ENCODE data around the gene GPR52. TPM values are rescaled to one million over a fixed set of nuclear protein-coding genes. Genes with fewer than 3 reads are reported as not detected.

The GPR52 gene
- total RNA-seq, 2 donors from 2014 or later: 0.98 to 1.1 TPM

DNA sequence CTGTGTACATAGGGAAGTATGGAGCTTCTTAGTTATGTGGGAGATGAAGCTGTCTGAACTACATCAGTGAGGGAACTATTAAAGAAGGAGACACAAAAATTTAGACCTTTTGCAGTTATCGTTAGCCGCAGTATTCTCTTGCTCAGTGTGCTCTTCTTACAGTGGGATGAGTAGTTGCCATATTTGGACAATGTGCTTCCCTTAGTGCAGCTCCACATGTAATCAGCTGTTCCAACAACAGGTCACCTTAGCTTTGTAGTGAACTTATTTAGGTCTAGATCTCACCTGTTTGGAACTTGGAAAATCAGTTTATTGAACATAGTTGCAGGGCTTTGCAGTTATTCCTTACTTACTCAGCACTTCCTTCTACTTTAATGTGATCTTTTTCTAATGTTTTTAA is 18.1 kb downstream of the GPR52 start:
- Histone ChIP-seq H3K27ac (no peak overlapping the region), H3K36me3 (no peaks in the 10 kb centered on the region), H3K4me3 (no peak overlapping the region), H3K9me3 (no peaks in the 10 kb centered on the region), H3K4me1 (peaks cover 0 to 5% of the 10 kb centered on the region in 2 donors), H3K27me3 (no peaks in the 10 kb centered on the region)
- DNase-seq (ENCODE audit: low spot score): no peak
- TF ChIP-seq, protein P1, sequence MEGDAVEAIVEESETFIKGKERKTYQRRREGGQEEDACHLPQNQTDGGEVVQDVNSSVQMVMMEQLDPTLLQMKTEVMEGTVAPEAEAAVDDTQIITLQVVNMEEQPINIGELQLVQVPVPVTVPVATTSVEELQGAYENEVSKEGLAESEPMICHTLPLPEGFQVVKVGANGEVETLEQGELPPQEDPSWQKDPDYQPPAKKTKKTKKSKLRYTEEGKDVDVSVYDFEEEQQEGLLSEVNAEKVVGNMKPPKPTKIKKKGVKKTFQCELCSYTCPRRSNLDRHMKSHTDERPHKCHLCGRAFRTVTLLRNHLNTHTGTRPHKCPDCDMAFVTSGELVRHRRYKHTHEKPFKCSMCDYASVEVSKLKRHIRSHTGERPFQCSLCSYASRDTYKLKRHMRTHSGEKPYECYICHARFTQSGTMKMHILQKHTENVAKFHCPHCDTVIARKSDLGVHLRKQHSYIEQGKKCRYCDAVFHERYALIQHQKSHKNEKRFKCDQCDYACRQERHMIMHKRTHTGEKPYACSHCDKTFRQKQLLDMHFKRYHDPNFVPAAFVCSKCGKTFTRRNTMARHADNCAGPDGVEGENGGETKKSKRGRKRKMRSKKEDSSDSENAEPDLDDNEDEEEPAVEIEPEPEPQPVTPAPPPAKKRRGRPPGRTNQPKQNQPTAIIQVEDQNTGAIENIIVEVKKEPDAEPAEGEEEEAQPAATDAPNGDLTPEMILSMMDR (IDR thresholded peaks at IDR 0.05): no peak

DNA sequence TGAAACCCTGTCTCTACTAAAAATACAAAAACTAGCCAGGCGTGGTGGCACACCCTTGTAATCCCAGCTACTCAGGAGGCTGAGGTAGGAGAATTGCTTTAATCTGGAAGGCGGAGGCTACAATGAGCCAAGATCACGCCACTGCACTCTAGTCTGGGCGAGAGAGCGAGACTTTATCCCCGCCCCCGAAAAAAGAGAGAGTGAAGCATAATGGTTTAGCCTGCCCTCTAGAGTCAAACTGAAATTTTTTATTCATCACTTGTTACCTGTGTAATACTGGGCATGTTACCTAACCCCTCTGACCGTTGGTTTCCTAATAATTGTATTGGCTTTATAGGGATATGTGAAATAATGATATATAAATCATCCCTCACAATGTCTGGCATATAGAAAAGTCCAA is 18.8 kb downstream of the GPR52 start:
- TF ChIP-seq, protein P1 (IDR thresholded peaks at IDR 0.05): no peak
- Histone ChIP-seq H3K4me1 (peaks cover 0 to 5% of the 10 kb centered on the region in 2 donors), H3K36me3 (no peaks in the 10 kb centered on the region), H3K27me3 (no peaks in the 10 kb centered on the region), H3K9me3 (no peaks in the 10 kb centered on the region), H3K27ac (no peak overlapping the region), H3K4me3 (no peak overlapping the region)
- DNase-seq (ENCODE audit: low spot score): no peak

DNA sequence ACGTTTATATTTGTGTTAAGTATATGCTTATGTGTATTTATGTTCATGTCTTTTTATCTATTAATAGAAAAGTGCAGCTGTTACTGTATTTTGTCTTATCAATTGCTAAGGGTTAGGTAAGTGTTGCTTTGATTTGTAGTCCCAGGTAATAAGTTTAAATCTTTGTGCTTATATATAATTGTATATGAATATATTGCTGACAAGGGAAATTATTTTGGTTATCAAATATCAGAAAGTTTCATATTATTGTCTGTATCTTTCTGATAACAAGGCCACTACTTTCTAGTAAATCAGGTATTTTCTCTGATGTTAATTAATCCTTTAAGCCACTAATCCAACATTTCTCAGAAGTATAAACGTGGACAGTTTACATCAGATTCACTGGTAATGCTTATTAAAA is 21.3 kb downstream of the GPR52 start:
- no peak overlapping the region for H3K27ac ChIP-seq
- H3K9me3 ChIP-seq: no peaks in the 10 kb centered on the region
- no peak overlapping the region for H3K4me3 ChIP-seq
- H3K4me1 ChIP-seq: peaks cover 0 to 8% of the 10 kb centered on the region in 2 donors
- no peak for DNase-seq (ENCODE audit: low spot score)
- no peaks in the 10 kb centered on the region for H3K36me3 ChIP-seq
- H3K27me3 ChIP-seq: no peaks in the 10 kb centered on the region
- TF ChIP-seq, protein P1 (IDR thresholded peaks at IDR 0.05): no peak

DNA sequence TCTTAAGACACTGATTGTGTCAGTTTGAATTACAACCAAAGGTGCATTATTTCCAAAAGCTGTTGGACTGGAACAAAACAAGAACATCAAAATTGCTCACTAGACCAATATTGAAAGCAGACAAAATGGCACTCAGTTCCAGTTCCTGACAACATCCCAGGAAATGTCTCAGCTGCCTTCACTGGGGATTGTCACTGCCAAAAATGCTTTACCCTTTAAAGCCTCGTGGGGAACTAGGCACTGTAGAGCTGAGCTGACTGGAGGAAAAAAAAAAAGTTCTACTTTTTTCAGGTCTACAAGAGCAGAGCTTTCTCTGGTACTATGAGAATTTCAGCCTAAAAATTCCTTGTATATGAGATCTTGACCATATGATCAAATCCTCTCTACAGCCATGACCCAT is 21.9 kb downstream of the GPR52 start:
- Histone ChIP-seq H3K9me3 (no peaks in the 10 kb centered on the region), H3K36me3 (no peaks in the 10 kb centered on the region)
- TF ChIP-seq, protein P1 (IDR thresholded peaks at IDR 0.05): no peak

DNA sequence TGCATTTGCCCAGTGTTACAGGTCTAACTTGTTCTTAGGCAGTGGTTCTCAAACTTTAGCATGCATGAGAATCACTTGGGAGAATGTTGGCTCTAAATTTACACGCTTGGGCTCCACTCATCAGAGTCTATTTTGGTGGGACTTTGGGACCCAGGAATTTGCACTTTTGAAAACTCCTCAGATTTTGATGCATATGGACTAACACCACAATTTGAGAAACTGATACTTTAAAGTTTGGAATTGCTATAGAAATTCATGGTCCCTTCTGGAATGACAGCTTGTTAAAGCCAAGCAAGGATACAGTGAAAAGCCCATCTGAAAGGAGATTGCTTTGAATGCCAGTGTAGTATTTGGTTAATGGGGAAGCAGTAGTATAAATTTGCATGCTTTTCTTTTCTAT is 31.5 kb downstream of the GPR52 start:
- Histone ChIP-seq H3K4me1 (no peaks in the 10 kb centered on the region), H3K27ac (no peak overlapping the region), H3K36me3 (no peaks in the 10 kb centered on the region), H3K9me3 (no peaks in the 10 kb centered on the region), H3K27me3 (no peaks in the 10 kb centered on the region), H3K4me3 (no peak overlapping the region)
- TF ChIP-seq, protein P1 (IDR thresholded peaks at IDR 0.05): no peak
- DNase-seq (ENCODE audit: low spot score): no peak

More for the DNA sequence above, 21.9 kb downstream of the GPR52 start:
- Histone ChIP-seq H3K27me3 (no peaks in the 10 kb centered on the region), H3K4me3 (no peak overlapping the region), H3K27ac (no peak overlapping the region), H3K4me1 (peaks cover 0 to 8% of the 10 kb centered on the region in 2 donors)
- no peak for DNase-seq (ENCODE audit: low spot score)

DNA sequence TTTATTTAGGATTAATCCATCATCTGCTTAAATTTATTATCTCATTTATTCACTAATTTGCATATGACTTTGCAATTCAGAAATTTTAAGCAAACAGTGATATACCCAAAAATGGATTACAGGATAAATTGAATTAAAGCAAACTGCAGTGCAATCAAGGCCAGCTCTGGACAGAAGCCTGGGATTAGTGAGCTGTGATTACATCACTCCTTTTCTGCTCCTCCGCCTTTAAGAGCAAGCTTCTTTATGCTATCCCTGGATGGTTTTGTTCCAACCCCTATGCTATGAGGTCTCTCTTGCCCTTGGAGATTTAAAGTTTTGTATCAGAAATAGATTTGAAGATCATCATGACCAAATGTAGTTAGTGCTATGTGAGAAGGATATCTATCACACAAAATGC is 32.6 kb downstream of the GPR52 start:
- Histone ChIP-seq H3K4me1 (no peaks in the 10 kb centered on the region), H3K27me3 (no peaks in the 10 kb centered on the region), H3K9me3 (no peaks in the 10 kb centered on the region), H3K4me3 (no peak overlapping the region), H3K27ac (no peak overlapping the region), H3K36me3 (no peaks in the 10 kb centered on the region)
- TF ChIP-seq, protein P1 (IDR thresholded peaks at IDR 0.05): no peak
- DNase-seq (ENCODE audit: low spot score): no peak
